ENCODE data around the gene CCS. TPM values are rescaled to one million over a fixed set of nuclear protein-coding genes. Genes with fewer than 3 reads are reported as not detected.

Gene CCS
- total RNA-seq, 4 donors from 2014 or later: 27.8 to 50.7 (median 34.8) TPM

DNA sequence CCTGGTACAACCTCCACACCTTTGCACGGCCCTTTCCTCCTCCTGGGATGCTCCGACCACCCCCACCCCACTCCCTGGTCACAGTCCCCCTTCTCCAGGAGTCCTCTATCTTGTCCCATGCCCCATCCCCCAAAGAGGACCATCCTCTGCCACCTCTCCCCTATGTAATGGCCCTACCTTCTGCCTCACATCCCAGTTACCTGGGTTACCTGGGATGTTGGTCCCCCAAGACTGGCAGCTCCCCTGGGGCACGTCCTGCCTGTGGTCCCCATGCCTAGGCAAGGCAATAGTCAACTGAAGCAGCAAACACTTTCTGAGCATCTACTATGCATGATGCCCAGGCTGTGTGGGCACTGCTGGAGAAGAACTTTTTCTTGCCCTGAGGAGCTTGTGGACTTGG is 37.6 kb upstream of the CCS start:
- Histone ChIP-seq H3K4me1 (peaks cover 8 to 16% (median 12%) of the 10 kb centered on the region in 4 donors), H3K27ac (replicated peaks in 1 of 4) (no peak overlapping the region), H3K9me3 (no peaks in the 10 kb centered on the region), H3K36me3 (no peaks in the 10 kb centered on the region), H3K27me3 (peaks cover 0 to 10% (median 0%) of the 10 kb centered on the region in 4 donors), H3K4me3 (no peak overlapping the region)
- intact Hi-C loops (cut with DNase I): no loop called here
- no peak for TF ChIP-seq EP300 (IDR thresholded peaks at IDR 0.05)
- TF ChIP-seq POLR2AphosphoS5 (IDR thresholded peaks at IDR 0.05): no peak
- TF ChIP-seq POLR2A (IDR thresholded peaks at IDR 0.05; ENCODE audit: low read depth): no peak
- TF ChIP-seq, protein P1, sequence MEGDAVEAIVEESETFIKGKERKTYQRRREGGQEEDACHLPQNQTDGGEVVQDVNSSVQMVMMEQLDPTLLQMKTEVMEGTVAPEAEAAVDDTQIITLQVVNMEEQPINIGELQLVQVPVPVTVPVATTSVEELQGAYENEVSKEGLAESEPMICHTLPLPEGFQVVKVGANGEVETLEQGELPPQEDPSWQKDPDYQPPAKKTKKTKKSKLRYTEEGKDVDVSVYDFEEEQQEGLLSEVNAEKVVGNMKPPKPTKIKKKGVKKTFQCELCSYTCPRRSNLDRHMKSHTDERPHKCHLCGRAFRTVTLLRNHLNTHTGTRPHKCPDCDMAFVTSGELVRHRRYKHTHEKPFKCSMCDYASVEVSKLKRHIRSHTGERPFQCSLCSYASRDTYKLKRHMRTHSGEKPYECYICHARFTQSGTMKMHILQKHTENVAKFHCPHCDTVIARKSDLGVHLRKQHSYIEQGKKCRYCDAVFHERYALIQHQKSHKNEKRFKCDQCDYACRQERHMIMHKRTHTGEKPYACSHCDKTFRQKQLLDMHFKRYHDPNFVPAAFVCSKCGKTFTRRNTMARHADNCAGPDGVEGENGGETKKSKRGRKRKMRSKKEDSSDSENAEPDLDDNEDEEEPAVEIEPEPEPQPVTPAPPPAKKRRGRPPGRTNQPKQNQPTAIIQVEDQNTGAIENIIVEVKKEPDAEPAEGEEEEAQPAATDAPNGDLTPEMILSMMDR (IDR thresholded peaks at IDR 0.05): no peak
- no peak for DNase-seq (ENCODE audit: extremely low spot score)
- WGBS: 77% methylated on average over 3 of the region's 3 CpGs

DNA sequence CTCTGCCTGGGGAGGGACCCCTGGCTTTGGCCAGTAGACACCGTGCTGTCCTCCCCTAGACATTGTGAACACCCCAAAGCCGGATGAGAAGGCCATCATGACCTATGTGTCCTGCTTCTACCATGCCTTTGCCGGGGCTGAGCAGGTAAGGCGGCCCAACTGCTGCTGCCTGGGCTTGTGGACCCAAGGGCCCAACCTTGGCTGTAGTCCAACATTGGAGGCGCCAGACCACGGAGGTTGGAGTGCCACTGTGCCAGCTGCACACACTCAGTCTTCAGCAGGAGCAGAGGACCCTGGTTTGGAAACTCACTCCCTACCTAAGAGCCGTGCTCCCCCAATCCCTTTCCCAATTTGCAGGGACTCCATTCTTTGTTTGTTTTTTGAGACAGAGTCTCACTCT is 36.9 kb upstream of the CCS start:
- H3K36me3 ChIP-seq: no peaks in the 10 kb centered on the region
- WGBS: 81% methylated on average over 6 of the region's 7 CpGs
- TF ChIP-seq, protein P1 (IDR thresholded peaks at IDR 0.05): no peak
- TF ChIP-seq POLR2AphosphoS5 (IDR thresholded peaks at IDR 0.05): no peak
- TF ChIP-seq EP300 (IDR thresholded peaks at IDR 0.05): no peak
- TF ChIP-seq POLR2A (IDR thresholded peaks at IDR 0.05; ENCODE audit: low read depth): no peak
- H3K4me1 ChIP-seq: peaks cover 8 to 16% (median 12%) of the 10 kb centered on the region in 4 donors
- no peaks in the 10 kb centered on the region for H3K9me3 ChIP-seq
- peaks cover 0 to 10% (median 0%) of the 10 kb centered on the region in 4 donors for H3K27me3 ChIP-seq
- no peak overlapping the region for H3K27ac ChIP-seq (replicated peaks in 1 of 4)
- intact Hi-C loops (cut with DNase I): no loop called here
- H3K4me3 ChIP-seq: no peak overlapping the region
- DNase-seq (ENCODE audit: extremely low spot score): no peak

DNA sequence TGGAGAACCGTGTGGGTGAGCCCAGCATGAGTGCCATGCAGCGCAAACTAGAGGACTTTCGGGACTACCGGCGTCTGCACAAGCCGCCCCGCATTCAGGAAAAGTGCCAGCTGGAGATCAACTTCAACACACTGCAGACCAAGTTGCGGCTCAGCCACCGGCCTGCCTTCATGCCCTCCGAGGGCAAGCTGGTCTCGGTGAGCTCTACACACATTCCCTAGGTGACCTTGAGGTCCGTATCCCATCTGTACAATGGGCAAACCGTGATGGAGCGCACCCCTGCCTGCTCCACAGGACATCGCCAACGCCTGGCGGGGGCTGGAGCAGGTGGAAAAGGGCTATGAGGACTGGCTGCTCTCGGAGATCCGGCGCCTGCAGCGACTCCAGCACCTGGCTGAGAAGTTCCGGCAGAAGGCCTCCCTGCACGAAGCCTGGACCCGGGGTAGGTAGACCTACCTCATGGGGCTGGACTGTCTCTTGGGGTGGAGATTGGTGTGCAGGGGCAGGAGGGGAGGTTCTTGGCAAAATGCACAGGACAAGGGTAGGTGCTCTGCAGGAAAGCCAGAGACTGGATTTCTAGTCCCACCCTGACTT is 35.2 kb upstream of the CCS start:
- no peak overlapping the region for H3K4me3 ChIP-seq
- intact Hi-C loops (cut with DNase I): no loop called here
- no peaks in the 10 kb centered on the region for H3K9me3 ChIP-seq
- WGBS: 94% methylated on average over 14 of the region's 24 CpGs
- peaks cover 8 to 16% (median 12%) of the 10 kb centered on the region in 4 donors for H3K4me1 ChIP-seq
- no peak for DNase-seq (ENCODE audit: extremely low spot score)
- peaks cover 0 to 7% (median 2%) of the 10 kb centered on the region in 4 donors for H3K36me3 ChIP-seq
- peaks cover 0 to 10% (median 0%) of the 10 kb centered on the region in 4 donors for H3K27me3 ChIP-seq
- TF ChIP-seq EP300 (IDR thresholded peaks at IDR 0.05): no peak
- no peak for TF ChIP-seq POLR2A (IDR thresholded peaks at IDR 0.05; ENCODE audit: low read depth)
- TF ChIP-seq, protein P1 (IDR thresholded peaks at IDR 0.05): no peak
- no peak for TF ChIP-seq POLR2AphosphoS5 (IDR thresholded peaks at IDR 0.05)
- no peak overlapping the region for H3K27ac ChIP-seq (replicated peaks in 1 of 4)

DNA sequence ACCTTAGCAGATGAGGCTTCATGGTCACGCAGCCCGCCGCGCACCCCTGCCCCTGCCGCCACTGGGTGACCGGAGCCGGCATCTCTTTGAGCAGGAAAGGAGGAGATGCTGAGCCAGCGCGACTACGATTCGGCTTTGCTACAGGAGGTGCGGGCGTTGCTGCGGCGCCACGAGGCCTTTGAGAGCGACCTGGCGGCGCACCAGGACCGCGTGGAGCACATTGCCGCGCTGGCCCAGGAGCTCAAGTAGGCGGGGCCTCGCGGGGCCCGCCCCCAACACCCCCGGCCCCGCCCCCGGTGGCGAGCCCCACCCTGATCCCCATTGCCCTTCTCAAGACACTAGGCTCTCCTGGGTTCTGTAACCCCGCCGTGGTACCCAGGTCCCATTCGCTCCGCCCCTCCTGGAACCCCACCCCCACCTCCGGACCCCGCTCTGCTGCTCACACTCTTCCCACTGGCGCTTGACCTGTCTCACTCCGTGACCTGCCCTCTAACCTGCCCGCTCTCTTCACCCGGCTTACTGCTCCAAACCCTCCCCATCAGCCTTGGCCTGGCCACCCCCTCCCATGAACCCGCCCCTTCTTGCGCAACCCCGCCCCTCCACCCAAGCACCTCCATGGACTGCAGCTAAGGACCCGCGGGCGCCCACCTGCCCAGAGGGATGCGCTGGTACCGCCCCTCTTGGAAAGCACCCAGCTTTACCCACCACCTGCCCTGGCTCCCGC is 33.7 kb upstream of the CCS start:
- 24% methylated on average over 20 of the region's 50 CpGs for WGBS
- Histone ChIP-seq H3K36me3 (peaks cover 0 to 20% (median 12%) of the 10 kb centered on the region in 4 donors), H3K4me1 (peaks cover 8 to 16% (median 12%) of the 10 kb centered on the region in 4 donors), H3K27ac (replicated peaks in 1 of 4) (no peak overlapping the region), H3K27me3 (peaks cover 0 to 10% (median 0%) of the 10 kb centered on the region in 4 donors), H3K9me3 (no peaks in the 10 kb centered on the region), H3K4me3 (peak overlapping the region; percentile 17 to 38 (median 26))
- intact Hi-C loops (cut with DNase I): no loop called here
- TF ChIP-seq POLR2AphosphoS5 (IDR thresholded peaks at IDR 0.05) (peak in 1 of 2 donors; percentile 7), POLR2A (IDR thresholded peaks at IDR 0.05; ENCODE audit: low read depth) (no peak)
- DNase-seq (ENCODE audit: extremely low spot score): no peak

Measured in esophagus muscularis mucosa (tissue), 4 donors.